Mucosa of rectum (tissue), 2 donors: Measurements from ENCODE around the gene RNF103.
A peak's percentile ranks its signal among the peaks of the same experiment; 100 is the strongest.

Source experiments
- H3K27ac ChIP-seq, 2 donors: one replicate each; pipeline ENCODE4 v1.7.0; 2013; ENCODE audit warnings: inconsistent platforms in 2 of 2, low read depth in 2 of 2, low read length in 2 of 2
- H3K27me3 ChIP-seq, 2 donors: one replicate each; pipeline ENCODE4 v1.7.0; 2013; ENCODE audit warnings: low read length in 2 of 2; ENCODE audit not compliant: control insufficient read depth in 2 of 2, insufficient read depth in 2 of 2
- H3K36me3 ChIP-seq, 2 donors: one replicate each; pipeline ENCODE4 v1.7.0; 2013; ENCODE audit warnings: low read length in 2 of 2; ENCODE audit not compliant: control insufficient read depth in 2 of 2, insufficient read depth in 2 of 2
- H3K4me1 ChIP-seq, 2 donors: one replicate each; pipeline ENCODE4 v1.7.0; 2013; ENCODE audit warnings: low read length in 2 of 2, mild to moderate bottlenecking in 1 of 2; ENCODE audit not compliant: control insufficient read depth in 2 of 2, insufficient read depth in 2 of 2
- H3K4me3 ChIP-seq, 2 donors: one replicate each; pipeline ENCODE4 v1.7.0; 2013; ENCODE audit warnings: low read length in 2 of 2
- H3K9ac ChIP-seq, 2 donors: one replicate each; pipeline ENCODE4 v1.7.0; 2013; ENCODE audit warnings: low read length in 2 of 2, low read depth in 1 of 2, mild to moderate bottlenecking in 1 of 2
- H3K9me3 ChIP-seq, 2 donors: one replicate each; pipeline ENCODE4 v1.7.0; 2013; ENCODE audit warnings: low read length in 2 of 2; ENCODE audit not compliant: control insufficient read depth in 2 of 2
- donor health status: healthy.
- donor health status: Normal muscosa, but diverticular disease.

Gene RNF103

GRCh38 chr2:86646865-86647264 is 23.2 kb upstream of the RNF103 start:
- no peak overlapping the region for H3K9ac ChIP-seq
- H3K4me1 ChIP-seq = peaks cover 0 to 11% of the 10 kb centered on the region in 2 donors
- no peaks in the 10 kb centered on the region for H3K27me3 ChIP-seq
- no peak overlapping the region for H3K4me3 ChIP-seq
- no peak overlapping the region for H3K27ac ChIP-seq
- H3K36me3 ChIP-seq = no peaks in the 10 kb centered on the region
- H3K9me3 ChIP-seq = no peaks in the 10 kb centered on the region

- Histone ChIP-seq H3K4me3 (no peak overlapping the region), H3K4me1 (peaks cover 0 to 11% of the 10 kb centered on the region in 2 donors), H3K9ac (no peak overlapping the region), H3K36me3 (no peaks in the 10 kb centered on the region), H3K9me3 (no peaks in the 10 kb centered on the region), H3K27me3 (no peaks in the 10 kb centered on the region), H3K27ac (no peak overlapping the region)
These were observed 22.7 kb upstream of the RNF103 start for GRCh38 chr2:86646329-86646728.

GRCh38 chr2:86645752-86646151 is 22.1 kb upstream of the RNF103 start:
- H3K27me3 ChIP-seq = no peaks in the 10 kb centered on the region
- H3K36me3 ChIP-seq = no peaks in the 10 kb centered on the region
- no peaks in the 10 kb centered on the region for H3K9me3 ChIP-seq
- H3K27ac ChIP-seq = no peak overlapping the region
- H3K4me3 ChIP-seq = no peak overlapping the region
- H3K9ac ChIP-seq = no peak overlapping the region
- peaks cover 0 to 11% of the 10 kb centered on the region in 2 donors for H3K4me1 ChIP-seq

GRCh38 chr2:86638712-86639111 is 15.0 kb upstream of the RNF103 start:
- no peaks in the 10 kb centered on the region for H3K9me3 ChIP-seq
- H3K4me1 ChIP-seq = peaks cover 0 to 7% of the 10 kb centered on the region in 2 donors
- no peak overlapping the region for H3K9ac ChIP-seq
- no peak overlapping the region for H3K27ac ChIP-seq
- no peaks in the 10 kb centered on the region for H3K27me3 ChIP-seq
- no peak overlapping the region for H3K4me3 ChIP-seq
- no peaks in the 10 kb centered on the region for H3K36me3 ChIP-seq

GRCh38 chr2:86636842-86637241 is 13.2 kb upstream of the RNF103 start:
- Histone ChIP-seq H3K36me3 (no peaks in the 10 kb centered on the region), H3K27ac (no peak overlapping the region), H3K9me3 (no peaks in the 10 kb centered on the region), H3K9ac (no peak overlapping the region), H3K27me3 (no peaks in the 10 kb centered on the region), H3K4me1 (peaks cover 4 to 21% of the 10 kb centered on the region in 2 donors), H3K4me3 (no peak overlapping the region)

GRCh38 chr2:86634352-86634751 is 10.7 kb upstream of the RNF103 start:
- Histone ChIP-seq H3K27ac (no peak overlapping the region), H3K27me3 (no peaks in the 10 kb centered on the region), H3K36me3 (no peaks in the 10 kb centered on the region), H3K9me3 (no peaks in the 10 kb centered on the region), H3K4me3 (no peak overlapping the region), H3K4me1 (peaks cover 20 to 42% of the 10 kb centered on the region in 2 donors), H3K9ac (no peak overlapping the region)

GRCh38 chr2:86633155-86633651 is 9.5 kb upstream of the RNF103 start:
- no peaks in the 10 kb centered on the region for H3K27me3 ChIP-seq
- H3K36me3 ChIP-seq = no peaks in the 10 kb centered on the region
- H3K4me1 ChIP-seq = peaks cover 24 to 47% of the 10 kb centered on the region in 2 donors
- peak overlapping the region; percentile 90 to 92 for H3K27ac ChIP-seq
- no peaks in the 10 kb centered on the region for H3K9me3 ChIP-seq
- H3K9ac ChIP-seq = peak overlapping the region; percentile 41 to 69
- H3K4me3 ChIP-seq = peak overlapping the region; percentile 44

- H3K27me3 ChIP-seq = no peaks in the 10 kb centered on the region
- H3K9me3 ChIP-seq = no peaks in the 10 kb centered on the region
- peaks cover 25 to 47% of the 10 kb centered on the region in 2 donors for H3K4me1 ChIP-seq
- peak overlapping the region; percentile 41 to 69 for H3K9ac ChIP-seq
- peak overlapping the region; percentile 90 to 92 for H3K27ac ChIP-seq
- H3K4me3 ChIP-seq = peak overlapping the region; percentile 44
- H3K36me3 ChIP-seq = no peaks in the 10 kb centered on the region
These were observed 9.0 kb upstream of the RNF103 start for GRCh38 chr2:86632672-86633071.

- Histone ChIP-seq H3K9ac (peak overlapping the region; percentile 34 to 69), H3K36me3 (no peaks in the 10 kb centered on the region), H3K27me3 (no peaks in the 10 kb centered on the region), H3K4me1 (peaks cover 25 to 46% of the 10 kb centered on the region in 2 donors), H3K4me3 (peak overlapping the region; percentile 44 to 66), H3K9me3 (no peaks in the 10 kb centered on the region), H3K27ac (peak overlapping the region; percentile 90 to 92)
These were observed 8.3 kb upstream of the RNF103 start for GRCh38 chr2:86631846-86632485.

- Histone ChIP-seq H3K4me1 (peaks cover 29 to 40% of the 10 kb centered on the region in 2 donors), H3K4me3 (no peak overlapping the region), H3K36me3 (no peaks in the 10 kb centered on the region), H3K9me3 (no peaks in the 10 kb centered on the region), H3K27me3 (no peaks in the 10 kb centered on the region), H3K27ac (no peak overlapping the region), H3K9ac (no peak overlapping the region)
These were observed 4.4 kb upstream of the RNF103 start for GRCh38 chr2:86628091-86628522.
